Thymus (tissue), 2 donors: Measurements from ENCODE around the gene SVOPL. TPM values are rescaled to one million over a fixed set of nuclear protein-coding genes. Genes with fewer than 3 reads are reported as not detected.

ENCODE experiments used
- polyA plus RNA-seq: library from polyadenylated mRNA; stranded (reverse); fragments of 200-250 nt; gene quantifications from one replicate; pipeline ENCODE4 v1.2.3, GENCODE V29; 2013
- total RNA-seq: library from RNA; stranded (reverse); fragments of 120-200 nt; gene quantifications from one replicate; pipeline ENCODE4 v1.2.4, GENCODE V29; 2013
- donor health status: healthy.

The SVOPL gene
- total and polyA plus RNA-seq, 2 donors, result 1.7 to 2.6 TPM

Other genes with a start within 250 kb of the SVOPL start
- 18.1 TPM for gene TRIM24, start 241.1 kb downstream of the SVOPL start, total RNA-seq
- 28.1 TPM for gene TRIM24, start 241.1 kb downstream of the SVOPL start, polyA plus RNA-seq
- 0.05 TPM for gene TMEM213, start 96.6 kb upstream of the SVOPL start, total RNA-seq
- 0.25 TPM for gene TMEM213, start 96.6 kb upstream of the SVOPL start, polyA plus RNA-seq
- gene ATP6V0A4, start 96.8 kb upstream of the SVOPL start, total RNA-seq, result 0.24 TPM
- 1.8 TPM for gene ATP6V0A4, start 96.8 kb upstream of the SVOPL start, polyA plus RNA-seq